ENCODE measurements around the gene SEC61A1.

SEC61A1 gene

GRCh38 chr3:128103136-128103676, 51.0 kb downstream of the SEC61A1 start:
- Histone ChIP-seq H3K36me3 (ENCODE audit: control insufficient read depth in 1 of 2, insufficient read depth in 2 of 2, low read length in 2 of 2) (peaks cover 13 to 66% of the 10 kb centered on the region in 2 donors), H3K9ac (ENCODE audit: low read depth in 1 of 2, low read length in 2 of 2) (no peak overlapping the region), H3K4me3 (ENCODE audit: low read depth in 1 of 2, low read length in 2 of 2) (no peak overlapping the region), H3K27ac (ENCODE audit: low read depth, low read length) (no peak overlapping the region), H3K27me3 (ENCODE audit: control insufficient read depth in 1 of 2, insufficient read depth in 2 of 2, low read length in 2 of 2) (no peaks in the 10 kb centered on the region), H3K9me3 (ENCODE audit: control insufficient read depth in 1 of 2, low read length in 2 of 2) (no peaks in the 10 kb centered on the region), H3K4me1 (ENCODE audit: control insufficient read depth in 1 of 2, insufficient read depth in 2 of 2, low read length in 2 of 2) (peaks cover 0 to 3% of the 10 kb centered on the region in 2 donors)

- Histone ChIP-seq H3K4me1 (ENCODE audit: control insufficient read depth in 1 of 2, insufficient read depth in 2 of 2, low read length in 2 of 2) (peaks cover 2 to 9% of the 10 kb centered on the region in 2 donors), H3K9ac (ENCODE audit: low read depth in 1 of 2, low read length in 2 of 2) (no peak overlapping the region), H3K36me3 (ENCODE audit: control insufficient read depth in 1 of 2, insufficient read depth in 2 of 2, low read length in 2 of 2) (peaks cover 9 to 49% of the 10 kb centered on the region in 2 donors), H3K4me3 (ENCODE audit: low read depth in 1 of 2, low read length in 2 of 2) (no peak overlapping the region), H3K27ac (ENCODE audit: low read depth, low read length) (no peak overlapping the region), H3K9me3 (ENCODE audit: control insufficient read depth in 1 of 2, low read length in 2 of 2) (no peaks in the 10 kb centered on the region), H3K27me3 (ENCODE audit: control insufficient read depth in 1 of 2, insufficient read depth in 2 of 2, low read length in 2 of 2) (no peaks in the 10 kb centered on the region)
These were observed 55.6 kb downstream of the SEC61A1 start for GRCh38 chr3:128107834-128108233.

GRCh38 chr3:128111147-128111546, 58.9 kb downstream of the SEC61A1 start:
- Histone ChIP-seq H3K4me1 (ENCODE audit: control insufficient read depth in 1 of 2, insufficient read depth in 2 of 2, low read length in 2 of 2) (peaks cover 3 to 10% of the 10 kb centered on the region in 2 donors), H3K4me3 (ENCODE audit: low read depth in 1 of 2, low read length in 2 of 2) (no peak overlapping the region), H3K9me3 (ENCODE audit: control insufficient read depth in 1 of 2, low read length in 2 of 2) (no peaks in the 10 kb centered on the region), H3K27ac (ENCODE audit: low read depth, low read length) (no peak overlapping the region), H3K27me3 (ENCODE audit: control insufficient read depth in 1 of 2, insufficient read depth in 2 of 2, low read length in 2 of 2) (no peaks in the 10 kb centered on the region), H3K9ac (ENCODE audit: low read depth in 1 of 2, low read length in 2 of 2) (no peak overlapping the region), H3K36me3 (ENCODE audit: control insufficient read depth in 1 of 2, insufficient read depth in 2 of 2, low read length in 2 of 2) (peaks cover 9 to 45% of the 10 kb centered on the region in 2 donors)

DNA sequence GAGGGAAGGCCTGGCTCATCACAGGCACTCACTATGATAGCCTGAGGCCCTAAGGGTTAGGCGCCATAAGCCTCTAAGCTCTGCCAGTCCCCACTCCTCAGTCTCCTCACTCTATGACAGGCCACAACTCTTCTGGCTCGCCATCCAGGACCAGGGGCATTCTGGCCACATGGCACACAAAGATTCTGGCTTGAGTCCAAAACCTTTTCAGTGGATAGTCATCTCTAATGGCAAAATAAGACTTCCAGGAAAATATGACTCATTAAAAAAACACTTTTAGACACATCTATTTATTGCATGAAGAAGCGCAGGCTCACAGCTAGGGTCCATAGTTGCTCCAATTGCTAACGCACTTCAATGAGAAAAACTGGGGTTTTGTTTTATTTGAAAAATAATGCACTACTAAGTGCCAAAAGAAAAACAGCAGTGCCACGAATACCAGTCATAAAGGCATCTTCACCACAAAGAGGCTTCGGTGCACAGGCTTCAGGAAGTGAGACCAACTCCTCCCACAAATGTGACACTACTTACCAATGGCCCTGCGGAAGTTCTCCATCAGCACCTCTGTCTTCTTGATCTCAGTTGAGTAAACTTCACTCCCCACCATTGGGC, 60.2 kb downstream of the SEC61A1 start:
- Histone ChIP-seq H3K36me3 (ENCODE audit: control insufficient read depth in 1 of 2, insufficient read depth in 2 of 2, low read length in 2 of 2) (peaks cover 5 to 42% of the 10 kb centered on the region in 2 donors), H3K4me1 (ENCODE audit: control insufficient read depth in 1 of 2, insufficient read depth in 2 of 2, low read length in 2 of 2) (peaks cover 3 to 10% of the 10 kb centered on the region in 2 donors), H3K27me3 (ENCODE audit: control insufficient read depth in 1 of 2, insufficient read depth in 2 of 2, low read length in 2 of 2) (no peaks in the 10 kb centered on the region), H3K9ac (ENCODE audit: low read depth in 1 of 2, low read length in 2 of 2) (no peak overlapping the region), H3K4me3 (ENCODE audit: low read depth in 1 of 2, low read length in 2 of 2) (no peak overlapping the region), H3K27ac (ENCODE audit: low read depth, low read length) (no peak overlapping the region), H3K9me3 (ENCODE audit: control insufficient read depth in 1 of 2, low read length in 2 of 2) (no peaks in the 10 kb centered on the region)

GRCh38 chr3:128113817-128114794, 61.9 kb downstream of the SEC61A1 start:
- Histone ChIP-seq H3K27ac (ENCODE audit: low read depth, low read length) (no peak overlapping the region), H3K9ac (ENCODE audit: low read depth in 1 of 2, low read length in 2 of 2) (no peak overlapping the region), H3K4me1 (ENCODE audit: control insufficient read depth in 1 of 2, insufficient read depth in 2 of 2, low read length in 2 of 2) (peaks cover 3 to 10% of the 10 kb centered on the region in 2 donors), H3K36me3 (ENCODE audit: control insufficient read depth in 1 of 2, insufficient read depth in 2 of 2, low read length in 2 of 2) (peaks cover 5 to 32% of the 10 kb centered on the region in 2 donors), H3K9me3 (ENCODE audit: control insufficient read depth in 1 of 2, low read length in 2 of 2) (no peaks in the 10 kb centered on the region), H3K4me3 (ENCODE audit: low read depth in 1 of 2, low read length in 2 of 2) (peak overlapping the region in 1 of 2 donors; percentile 10), H3K27me3 (ENCODE audit: control insufficient read depth in 1 of 2, insufficient read depth in 2 of 2, low read length in 2 of 2) (no peaks in the 10 kb centered on the region)

Data from duodenal mucosa (tissue), 2 donors.